GM19372 (cell line): ENCODE results near the gene CFAP251.
"Not testable (repeated sequence)": the region's sequence is repeated elsewhere in the genome, so short reads cannot be mapped to it uniquely, and the experiment has no call there.

Source experiments
- ATAC-seq: cut with Tn5 transposase; IDR thresholded peaks from one replicate; pipeline ENCODE4 v1.9.1; 2021; ENCODE audit warnings: mild to moderate bottlenecking, low read depth, moderate library complexity; ENCODE audit not compliant: unreplicated experiment

The CFAP251 gene

GRCh38 chr12:122022393-122023338 lies 104.3 kb downstream of the CFAP251 start:
- ATAC-seq, result no peak

GRCh38 chr12:122023339-122024131 lies 105.1 kb downstream of the CFAP251 start:
- no peak for ATAC-seq

- no peak for ATAC-seq
These were observed 105.9 kb downstream of the CFAP251 start for GRCh38 chr12:122024132-122024785.

- no peak for ATAC-seq
These were observed 108.4 kb downstream of the CFAP251 start for GRCh38 chr12:122026706-122027333.

GRCh38 chr12:122028165-122028904 lies 109.9 kb downstream of the CFAP251 start:
- ATAC-seq, result no peak

GRCh38 chr12:122028905-122029560 lies 110.6 kb downstream of the CFAP251 start:
- no peak for ATAC-seq

- no peak for ATAC-seq
These were observed 111.4 kb downstream of the CFAP251 start for GRCh38 chr12:122029620-122030423.

- no peak for ATAC-seq
These were observed 112.1 kb downstream of the CFAP251 start for GRCh38 chr12:122030424-122031035.

GRCh38 chr12:122031342-122032216 lies 113.2 kb downstream of the CFAP251 start:
- no peak for ATAC-seq

- ATAC-seq, result no peak
These were observed 114.2 kb downstream of the CFAP251 start for GRCh38 chr12:122032580-122032979.

GRCh38 chr12:122035292-122035691 lies 116.9 kb downstream of the CFAP251 start:
- no peak for ATAC-seq

GRCh38 chr12:122036153-122036552 lies 117.8 kb downstream of the CFAP251 start:
- ATAC-seq, result no peak

GRCh38 chr12:122040579-122041386 lies 122.4 kb downstream of the CFAP251 start:
- ATAC-seq, result no peak

- not testable (repeated sequence) for ATAC-seq
These were observed 123.1 kb downstream of the CFAP251 start for GRCh38 chr12:122041458-122041857.

- ATAC-seq, result no peak
These were observed 124.5 kb downstream of the CFAP251 start for GRCh38 chr12:122042910-122043309.

- ATAC-seq, result no peak
These were observed 125.1 kb downstream of the CFAP251 start for GRCh38 chr12:122043476-122043875.
